ENCODE results near the gene GLT6D1.

DNA sequence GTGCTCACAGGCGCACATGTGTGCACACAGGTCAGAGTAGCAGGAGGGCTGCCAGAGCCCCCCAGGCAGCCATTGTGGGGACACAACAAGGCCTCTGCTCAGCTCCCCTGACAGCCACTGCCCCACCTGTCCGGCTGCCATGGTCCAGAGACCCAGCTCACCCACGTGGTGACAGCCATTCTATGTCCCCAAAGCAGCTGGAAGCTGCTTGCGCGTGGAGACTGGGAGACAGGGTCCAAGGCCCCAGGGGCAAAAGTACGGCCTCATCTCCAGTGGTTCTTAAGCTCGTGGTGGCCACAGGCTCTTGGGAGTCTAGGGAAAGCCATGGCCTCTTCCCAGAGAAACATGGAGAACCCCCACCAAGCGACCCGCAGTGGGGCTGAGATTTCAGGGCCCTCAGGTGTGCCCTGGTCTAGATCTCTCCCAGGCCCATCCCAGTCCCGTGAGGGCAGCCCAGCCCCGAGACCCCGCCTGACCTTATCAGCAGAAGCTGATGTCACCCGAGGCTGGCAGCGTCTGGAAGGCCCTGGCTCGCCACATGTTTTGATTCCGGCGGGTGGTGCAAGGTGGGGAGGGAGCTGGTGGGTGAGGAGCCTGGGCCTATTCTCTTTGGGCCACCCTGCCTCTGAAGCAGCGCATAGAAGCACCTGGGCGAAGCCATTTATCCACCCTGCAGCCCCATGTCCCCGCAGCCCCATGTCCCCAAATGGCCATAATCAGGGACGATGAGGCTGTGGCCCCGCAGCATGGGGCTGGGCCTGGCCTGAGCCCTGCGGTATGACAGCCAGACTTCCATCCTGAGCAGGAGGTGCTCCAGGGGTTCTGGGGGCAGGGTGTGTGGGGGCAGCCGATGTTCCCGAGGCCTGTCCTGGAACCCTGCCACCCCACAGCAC lies 31.7 kb downstream of the GLT6D1 start:
- TF ChIP-seq, protein P1, sequence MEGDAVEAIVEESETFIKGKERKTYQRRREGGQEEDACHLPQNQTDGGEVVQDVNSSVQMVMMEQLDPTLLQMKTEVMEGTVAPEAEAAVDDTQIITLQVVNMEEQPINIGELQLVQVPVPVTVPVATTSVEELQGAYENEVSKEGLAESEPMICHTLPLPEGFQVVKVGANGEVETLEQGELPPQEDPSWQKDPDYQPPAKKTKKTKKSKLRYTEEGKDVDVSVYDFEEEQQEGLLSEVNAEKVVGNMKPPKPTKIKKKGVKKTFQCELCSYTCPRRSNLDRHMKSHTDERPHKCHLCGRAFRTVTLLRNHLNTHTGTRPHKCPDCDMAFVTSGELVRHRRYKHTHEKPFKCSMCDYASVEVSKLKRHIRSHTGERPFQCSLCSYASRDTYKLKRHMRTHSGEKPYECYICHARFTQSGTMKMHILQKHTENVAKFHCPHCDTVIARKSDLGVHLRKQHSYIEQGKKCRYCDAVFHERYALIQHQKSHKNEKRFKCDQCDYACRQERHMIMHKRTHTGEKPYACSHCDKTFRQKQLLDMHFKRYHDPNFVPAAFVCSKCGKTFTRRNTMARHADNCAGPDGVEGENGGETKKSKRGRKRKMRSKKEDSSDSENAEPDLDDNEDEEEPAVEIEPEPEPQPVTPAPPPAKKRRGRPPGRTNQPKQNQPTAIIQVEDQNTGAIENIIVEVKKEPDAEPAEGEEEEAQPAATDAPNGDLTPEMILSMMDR (IDR thresholded peaks at IDR 0.05; ENCODE audit: insufficient read depth, low read depth, low read length), result no peak
- no peak for TF ChIP-seq EZH2 (IDR thresholded peaks at IDR 0.05; ENCODE audit: insufficient read depth, low read length)

Measured in astrocyte (in vitro differentiated cells and primary cell).